Colonic mucosa (tissue), 4 donors: ENCODE measurements around the gene PHF21A. TPM values are rescaled to one million over a fixed set of nuclear protein-coding genes. Genes with fewer than 3 reads are reported as not detected.

ENCODE experiments used
- DNase-seq: peaks from one replicate; pipeline ENCODE4 v3.0.0-alpha.2; 2020
- H3K27ac ChIP-seq: fragments of 200-600 bp; one replicate; pipeline ENCODE4 v1.8.0; 2021
- H3K27me3 ChIP-seq: fragments of 200-600 bp; one replicate; pipeline ENCODE4 v1.8.0; 2021
- H3K36me3 ChIP-seq: fragments of 200-600 bp; one replicate; pipeline ENCODE4 v1.8.0; 2021
- H3K4me1 ChIP-seq: fragments of 200-600 bp; one replicate; pipeline ENCODE4 v1.8.0; 2021; ENCODE audit warnings: mild to moderate bottlenecking
- H3K4me3 ChIP-seq: fragments of 200-600 bp; one replicate; pipeline ENCODE4 v1.8.0; 2021
- H3K9ac ChIP-seq, 2 donors: one replicate each; pipeline ENCODE4 v1.7.0; 2013; ENCODE audit warnings: control low read depth in 2 of 2, low read depth in 2 of 2, low read length in 2 of 2
- H3K9me3 ChIP-seq: fragments of 200-600 bp; one replicate; pipeline ENCODE4 v1.8.0; 2021
- CTCF ChIP-seq: fragments of 200-600 bp; IDR thresholded peaks from one replicate; pipeline ENCODE4 v1.8.0; 2022; ENCODE audit warnings: antibody characterized with exemption, mild to moderate bottlenecking
- intact Hi-C: fragments of 100-400 bp; cut with DNase I; formaldehyde crosslinking; loops from one replicate; pipeline ENCODE4 v1.14.1; 2022
- total RNA-seq, 2 donors: library from RNA; stranded (reverse); fragmentation: NEBNext Ultra II Directional in 1 of 2; extraction: Animal tissue kit (Norgen Biotek cat#: 25700) in 1 of 2; gene quantifications; one replicate each; pipeline ENCODE4 v1.2.1, GENCODE V29; 2021
- donor health status: healthy.
- donor health status: DM: no; HTN: no; CAD: no.
- donor health status: DM: no; HTN: no; CAD: no.

The PHF21A gene
- total RNA-seq, 2 donors from 2014 or later = 17.0 to 19.1 TPM

GRCh38 chr11:45936511-45937054 lies 184.7 kb downstream of the PHF21A start:
- intact Hi-C loops = no loop called here
- Histone ChIP-seq H3K9me3 (no peaks in the 10 kb centered on the region), H3K36me3 (no peaks in the 10 kb centered on the region), H3K4me1 (no peaks in the 10 kb centered on the region), H3K4me3 (no peak overlapping the region), H3K27ac (no peak overlapping the region), H3K27me3 (no peaks in the 10 kb centered on the region), H3K9ac (no peak overlapping the region)
- no peak for DNase-seq
- no peak for TF ChIP-seq CTCF

DNA sequence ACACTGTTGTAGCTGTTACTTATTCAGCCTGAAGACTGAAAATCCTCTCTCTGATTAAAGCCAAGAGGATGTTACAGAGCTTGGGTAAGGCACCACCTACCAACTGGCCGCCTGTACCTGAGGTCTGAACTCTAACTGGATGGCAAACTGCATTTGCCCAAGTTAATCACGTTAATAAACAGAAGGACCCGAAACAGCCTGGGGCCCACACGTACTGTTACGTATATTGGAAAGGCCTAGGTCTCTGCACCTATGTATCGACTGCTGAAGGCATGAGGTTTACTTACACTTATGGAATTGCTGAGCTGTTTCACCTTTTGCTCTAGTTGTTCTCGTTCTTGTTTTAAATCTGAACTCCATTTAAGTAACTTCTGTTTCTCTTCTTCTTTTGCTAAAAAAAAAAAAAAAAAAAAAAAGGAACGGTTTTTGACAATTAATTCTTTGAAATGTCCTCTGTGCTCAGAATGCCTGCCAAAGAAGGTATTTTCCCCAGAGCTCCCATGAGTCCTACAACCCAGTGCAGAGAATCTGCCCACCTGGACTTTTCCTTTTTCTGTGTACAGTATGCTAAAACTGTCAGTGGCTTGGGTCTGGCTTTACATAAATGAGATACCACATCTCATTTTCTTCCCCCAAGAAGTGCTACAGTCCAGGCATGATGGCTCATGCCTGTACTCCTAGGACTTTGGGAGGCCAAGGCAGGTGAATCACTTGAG lies 185.7 kb downstream of the PHF21A start:
- intact Hi-C loops = no loop called here
- Histone ChIP-seq H3K27me3 (no peaks in the 10 kb centered on the region), H3K4me3 (no peak overlapping the region), H3K4me1 (no peaks in the 10 kb centered on the region), H3K9ac (no peak overlapping the region), H3K36me3 (no peaks in the 10 kb centered on the region), H3K27ac (no peak overlapping the region), H3K9me3 (no peaks in the 10 kb centered on the region)
- DNase-seq = no peak
- TF ChIP-seq CTCF = no peak

GRCh38 chr11:45934580-45935318 lies 186.5 kb downstream of the PHF21A start:
- no peak overlapping the region for H3K27ac ChIP-seq
- no peaks in the 10 kb centered on the region for H3K36me3 ChIP-seq
- TF ChIP-seq CTCF = no peak
- no peaks in the 10 kb centered on the region for H3K9me3 ChIP-seq
- no peaks in the 10 kb centered on the region for H3K27me3 ChIP-seq
- intact Hi-C loops = no loop called here
- DNase-seq = no peak
- no peaks in the 10 kb centered on the region for H3K4me1 ChIP-seq
- H3K4me3 ChIP-seq = no peak overlapping the region
- no peak overlapping the region for H3K9ac ChIP-seq

- H3K27ac ChIP-seq = no peak overlapping the region
- no peaks in the 10 kb centered on the region for H3K27me3 ChIP-seq
- TF ChIP-seq CTCF = no peak
- no peak overlapping the region for H3K9ac ChIP-seq
- intact Hi-C loops = no loop called here
- H3K36me3 ChIP-seq = no peaks in the 10 kb centered on the region
- H3K4me3 ChIP-seq = no peak overlapping the region
- DNase-seq = no peak
- no peaks in the 10 kb centered on the region for H3K9me3 ChIP-seq
- no peaks in the 10 kb centered on the region for H3K4me1 ChIP-seq
These were observed 187.2 kb downstream of the PHF21A start for GRCh38 chr11:45933846-45934579.

GRCh38 chr11:45933131-45933831 lies 188.0 kb downstream of the PHF21A start:
- H3K9ac ChIP-seq = no peak overlapping the region
- H3K27ac ChIP-seq = no peak overlapping the region
- no peak for TF ChIP-seq CTCF
- H3K27me3 ChIP-seq = no peaks in the 10 kb centered on the region
- H3K9me3 ChIP-seq = no peaks in the 10 kb centered on the region
- no peaks in the 10 kb centered on the region for H3K36me3 ChIP-seq
- no peak overlapping the region for H3K4me3 ChIP-seq
- DNase-seq = no peak
- intact Hi-C loops = no loop called here
- H3K4me1 ChIP-seq = no peaks in the 10 kb centered on the region
